Ramos (cell line): ENCODE measurements around the gene ADCYAP1R1.
"Not testable (repeated sequence)": the region's sequence is repeated elsewhere in the genome, so short reads cannot be mapped to it uniquely, and the experiment has no call there.

ENCODE experiments used
- in situ Hi-C: fragments of 300-500 bp; cut with MboI; formaldehyde crosslinking; loops from one replicate; pipeline ENCODE4 v1.14.3; 2022; ENCODE audit warnings: low sequenced_read_pairs; ENCODE audit not compliant: unreplicated experiment

Gene ADCYAP1R1

GRCh38 chr7:31122649-31123058, 70.5 kb downstream of the ADCYAP1R1 start:
- in situ Hi-C loops: loop anchor here (5.0 kb wide), 1 partner anchor 320 kb away; no protein-coding TSS in a partner anchor

GRCh38 chr7:31123321-31123720, 71.2 kb downstream of the ADCYAP1R1 start:
- in situ Hi-C loops: loop anchor here (5.0 kb wide), 1 partner anchor 321 kb away; no protein-coding TSS in a partner anchor

GRCh38 chr7:31123726-31124125, 71.6 kb downstream of the ADCYAP1R1 start:
- in situ Hi-C loops: loop anchor here (5.0 kb wide), 1 partner anchor 321 kb away; no protein-coding TSS in a partner anchor

GRCh38 chr7:31125171-31125570, 73.1 kb downstream of the ADCYAP1R1 start:
- in situ Hi-C loops: loop anchor here (5.0 to 25.0 kb wide), 3 partner anchors 143 to 612 kb away; no protein-coding TSS in a partner anchor

GRCh38 chr7:31126976-31127375, 74.9 kb downstream of the ADCYAP1R1 start:
- in situ Hi-C loops: loop anchor here (5.0 to 25.0 kb wide), 3 partner anchors 145 to 610 kb away; no protein-coding TSS in a partner anchor

GRCh38 chr7:31129067-31129466, 77.0 kb downstream of the ADCYAP1R1 start:
- in situ Hi-C loops: loop anchor here (5.0 to 25.0 kb wide), 3 partner anchors 147 to 608 kb away; no protein-coding TSS in a partner anchor

GRCh38 chr7:31133497-31133896, 81.4 kb downstream of the ADCYAP1R1 start:
- in situ Hi-C loops: loop anchor here (25.0 kb wide), 2 partner anchors 354 to 604 kb away; no protein-coding TSS in a partner anchor

- in situ Hi-C loops: loop anchor here (25.0 kb wide), 2 partner anchors 353 to 603 kb away; no protein-coding TSS in a partner anchor
Measured at GRCh38 chr7:31134246-31135188, 82.4 kb downstream of the ADCYAP1R1 start.

GRCh38 chr7:31137234-31137633, 85.1 kb downstream of the ADCYAP1R1 start:
- in situ Hi-C loops: loop anchor here (25.0 kb wide), 2 partner anchors 350 to 600 kb away; no protein-coding TSS in a partner anchor

GRCh38 chr7:31145339-31145738, 93.2 kb downstream of the ADCYAP1R1 start:
- in situ Hi-C loops: loop anchor here (25.0 kb wide), 2 partner anchors 342 to 592 kb away; no protein-coding TSS in a partner anchor

- in situ Hi-C loops: loop anchor here (25.0 kb wide), 2 partner anchors 341 to 591 kb away; no protein-coding TSS in a partner anchor
Measured at GRCh38 chr7:31146030-31146429, 93.9 kb downstream of the ADCYAP1R1 start.

GRCh38 chr7:31146538-31146937, 94.4 kb downstream of the ADCYAP1R1 start:
- in situ Hi-C loops: loop anchor here (25.0 kb wide), 2 partner anchors 341 to 591 kb away; no protein-coding TSS in a partner anchor

GRCh38 chr7:31151849-31152248, 99.7 kb downstream of the ADCYAP1R1 start:
- in situ Hi-C loops: no loop called here

- in situ Hi-C loops: not testable (repeated sequence)
Measured at GRCh38 chr7:31153318-31153717, 101.2 kb downstream of the ADCYAP1R1 start.

GRCh38 chr7:31160941-31161340, 108.8 kb downstream of the ADCYAP1R1 start:
- in situ Hi-C loops: no loop called here
